H9 (cell line): Measurements from ENCODE around the gene SLC25A3. TPM values are rescaled to one million over a fixed set of nuclear protein-coding genes. Genes with fewer than 3 reads are reported as not detected.

Experiments
- DNase-seq: peaks from one replicate; pipeline ENCODE4 v3.0.0-alpha.2; 2017
- H2AFZ ChIP-seq: one replicate; pipeline ENCODE4 v1.6.1; 2013; ENCODE audit warnings: mild to moderate bottlenecking, low read length, control low read depth, moderate library complexity
- H2AK5ac ChIP-seq: 2 replicates; pipeline ENCODE4 v1.6.1; 2013; ENCODE audit warnings: low read length, control low read depth, mixed read lengths; ENCODE audit not compliant: insufficient read length
- H2BK120ac ChIP-seq: one replicate; pipeline ENCODE4 v1.6.1; 2013; ENCODE audit warnings: low read depth, mild to moderate bottlenecking, low read length, control low read depth, inconsistent platforms; ENCODE audit not compliant: poor library complexity, severe bottlenecking
- H2BK12ac ChIP-seq: 2 replicates; pipeline ENCODE4 v1.6.1; 2013; ENCODE audit warnings: low read length, control low read depth, mixed read lengths, low read depth; ENCODE audit not compliant: insufficient read length
- H2BK15ac ChIP-seq: 2 replicates; pipeline ENCODE4 v1.6.1; 2013; ENCODE audit warnings: low read depth, low read length, control low read depth
- H2BK20ac ChIP-seq: one replicate; pipeline ENCODE4 v1.6.1; 2013; ENCODE audit warnings: low read depth, mild to moderate bottlenecking, low read length, control low read depth, inconsistent platforms; ENCODE audit not compliant: poor library complexity, severe bottlenecking
- H2BK5ac ChIP-seq: 2 replicates; pipeline ENCODE4 v1.6.1; 2013; ENCODE audit warnings: low read length, control low read depth, mixed read lengths; ENCODE audit not compliant: insufficient read length
- H3K14ac ChIP-seq: 2 replicates; pipeline ENCODE4 v1.6.1; 2013; ENCODE audit warnings: low read length, control low read depth; ENCODE audit not compliant: insufficient read depth
- H3K18ac ChIP-seq: 2 replicates; pipeline ENCODE4 v1.6.1; 2013; ENCODE audit warnings: low read depth, mild to moderate bottlenecking, mixed read lengths, low read length, control low read depth; ENCODE audit not compliant: insufficient read length
- H3K23ac ChIP-seq: 2 replicates; pipeline ENCODE4 v1.6.1; 2013; ENCODE audit warnings: low read length, control low read depth, mixed read lengths, low read depth; ENCODE audit not compliant: insufficient read length
- H3K23me2 ChIP-seq: 2 replicates; pipeline ENCODE4 v1.6.1; 2013; ENCODE audit warnings: low read depth, mild to moderate bottlenecking, mixed read lengths, low read length, control low read depth; ENCODE audit not compliant: insufficient read length, poor library complexity, severe bottlenecking
- H3K27ac ChIP-seq: 2 replicates; pipeline ENCODE4 v1.5.1; 2013; ENCODE audit warnings: low read length, control low read depth, mixed read lengths, low read depth; ENCODE audit not compliant: insufficient read length
- H3K27me3 ChIP-seq: 2 replicates; pipeline ENCODE4 v1.6.1; 2013; ENCODE audit warnings: low read length, control low read depth, inconsistent platforms; ENCODE audit not compliant: insufficient read depth
- H3K4ac ChIP-seq: 2 replicates; pipeline ENCODE4 v1.6.1; 2013; ENCODE audit warnings: low read depth, mild to moderate bottlenecking, control low read depth, inconsistent platforms, low read length, moderate library complexity
- H3K4me1 ChIP-seq: 2 replicates; pipeline ENCODE4 v1.6.1; 2013; ENCODE audit warnings: low read length, control low read depth, inconsistent platforms; ENCODE audit not compliant: insufficient read depth
- H3K4me2 ChIP-seq: 2 replicates; pipeline ENCODE4 v1.6.1; 2013; ENCODE audit warnings: low read length, control low read depth, mixed read lengths; ENCODE audit not compliant: insufficient read length, insufficient read depth
- H3K56ac ChIP-seq: 2 replicates; pipeline ENCODE4 v1.6.1; 2013; ENCODE audit warnings: low read depth, mild to moderate bottlenecking, mixed read lengths, low read length, control low read depth; ENCODE audit not compliant: insufficient read length
- H3K79me1 ChIP-seq: 2 replicates; pipeline ENCODE4 v1.6.1; 2013; ENCODE audit warnings: low read depth, mild to moderate bottlenecking, moderate library complexity, low read length, control low read depth, inconsistent platforms; ENCODE audit not compliant: insufficient read depth, poor library complexity, severe bottlenecking
- H3K79me2 ChIP-seq: 2 replicates; pipeline ENCODE4 v1.6.1; 2013; ENCODE audit warnings: low read length, control low read depth, inconsistent platforms; ENCODE audit not compliant: insufficient read depth
- H3K9ac ChIP-seq: 2 replicates; pipeline ENCODE4 v1.6.1; 2013; ENCODE audit warnings: low read length, control low read depth, mixed read lengths; ENCODE audit not compliant: insufficient read length; ENCODE audit errors: extremely low read depth
- H3K9me3 ChIP-seq: one replicate; pipeline ENCODE4 v1.6.1; 2013; ENCODE audit warnings: low read depth, low read length, inconsistent platforms; ENCODE audit not compliant: control insufficient read depth
- H3T11ph ChIP-seq: one replicate; pipeline ENCODE4 v1.6.1; 2013; ENCODE audit warnings: mild to moderate bottlenecking, low read length, control low read depth, inconsistent platforms
- H4K20me1 ChIP-seq: one replicate; pipeline ENCODE4 v1.6.1; 2013; ENCODE audit not compliant: control insufficient read depth, insufficient read length, insufficient read depth
- H4K5ac ChIP-seq: 2 replicates; pipeline ENCODE4 v1.6.1; 2013; ENCODE audit warnings: low read depth, mild to moderate bottlenecking, mixed read lengths, low read length, control low read depth; ENCODE audit not compliant: insufficient read length
- H4K8ac ChIP-seq: replicated peaks from 2 replicates; pipeline ENCODE4 v1.6.1; 2013; ENCODE audit warnings: low read length, control low read depth, mixed read lengths, low read depth; ENCODE audit not compliant: insufficient read length
- H4K91ac ChIP-seq: 2 replicates; pipeline ENCODE4 v1.6.1; 2013; ENCODE audit warnings: low read depth, mild to moderate bottlenecking, moderate library complexity, mixed read lengths, low read length, control low read depth; ENCODE audit not compliant: insufficient read length
- H3K27ac Mint-ChIP-seq, 3 experiments: 2 replicates in 2 of 3; 3 replicates in 1 of 3; pipeline ENCODE4 v1.8.0; 2020 to 2021; ENCODE audit warnings: mixed read lengths in 3 of 3, mild to moderate bottlenecking in 1 of 3, moderate library complexity in 1 of 3
- H3K27me3 Mint-ChIP-seq: 2 replicates; pipeline ENCODE4 v1.8.0; 2021; ENCODE audit warnings: low read depth, mild to moderate bottlenecking, moderate library complexity, mixed read lengths
- H3K36me3 Mint-ChIP-seq, 3 experiments: 2 replicates in 2 of 3; 3 replicates in 1 of 3; pipeline ENCODE4 v1.8.0; 2020 to 2021; ENCODE audit warnings: low read depth in 3 of 3, mixed read lengths in 3 of 3; ENCODE audit not compliant: insufficient read depth in 1 of 3
- H3K4me1 Mint-ChIP-seq, 2 experiments: 2 replicates each; pipeline ENCODE4 v1.8.0; 2020; ENCODE audit warnings: mixed read lengths in 2 of 2
- H3K4me3 Mint-ChIP-seq, 2 experiments: 2 replicates in 1 of 2; 3 replicates in 1 of 2; pipeline ENCODE4 v1.8.0; 2020 to 2021; ENCODE audit warnings: mild to moderate bottlenecking in 2 of 2, mixed read lengths in 2 of 2, moderate library complexity in 1 of 2
- H3K9me3 Mint-ChIP-seq, 2 experiments: 2 replicates in 1 of 2; 3 replicates in 1 of 2; pipeline ENCODE4 v1.8.0; 2020; ENCODE audit warnings: mild to moderate bottlenecking in 2 of 2, mixed read lengths in 2 of 2, moderate library complexity in 1 of 2
- WGBS: extraction: QIAGEN DNeasy Blood & Tissue Kit; methylation state at CpG from one replicate; pipeline ENCODE4 v1.1.7; 2013; ENCODE audit warnings: missing lambda C conversion rate, low lambda C conversion rate, mixed read lengths; ENCODE audit not compliant: insufficient read length; ENCODE audit errors: extremely low coverage; 5-methylcytosine and 5-hydroxymethylcytosine counted together
- total RNA-seq: library from RNA; stranded (reverse); gene quantifications from 2 replicates; pipeline ENCODE4 v1.2.1, GENCODE V29; 2021
- TF ChIP-seq, protein P1 (sequence below): fragments of 200-600 bp; sonication (generic); conservative IDR thresholded peaks from 3 replicates; pipeline ENCODE4 v1.8.0; 2021; ENCODE audit warnings: antibody characterized with exemption, mild to moderate bottlenecking

Gene SLC25A3
- total RNA-seq, 1 experiment from 2014 or later = 673 TPM

GRCh38 chr12:98579835-98580234 lies 13.7 kb upstream of the SLC25A3 start:
- Histone ChIP-seq H2BK120ac (no peak overlapping the region), H3K56ac (no peak overlapping the region), H2BK20ac (no peak overlapping the region), H4K8ac (no peak overlapping the region), H2AK5ac (no peak overlapping the region), H2AFZ (no peak overlapping the region), H2BK5ac (no peak overlapping the region), H3K18ac (no peak overlapping the region), H2BK12ac (no peak overlapping the region), H3T11ph (no peak overlapping the region), H3K79me1 (no peaks in the 10 kb centered on the region), H3K79me2 (no peaks in the 10 kb centered on the region), H3K4ac (no peak overlapping the region), H4K20me1 (no peaks in the 10 kb centered on the region), H3K27me3 (no peaks in the 10 kb centered on the region; the same call in 1 of the 2 replicates), H3K23me2 (no peaks in the 10 kb centered on the region), H4K5ac (no peak overlapping the region), H3K4me1 (no peaks in the 10 kb centered on the region), H3K14ac (no peak overlapping the region), H3K23ac (no peak overlapping the region), H4K91ac (no peak overlapping the region), H3K27ac (no peak overlapping the region), H3K9ac (no peak overlapping the region), H3K9me3 (no peaks in the 10 kb centered on the region), H3K4me2 (no peak overlapping the region), H2BK15ac (no peak overlapping the region)
- no peaks in the 10 kb centered on the region for H3K36me3 Mint-ChIP-seq
- no peaks in the 10 kb centered on the region for H3K4me1 Mint-ChIP-seq
- no peak for DNase-seq
- TF ChIP-seq, protein P1, sequence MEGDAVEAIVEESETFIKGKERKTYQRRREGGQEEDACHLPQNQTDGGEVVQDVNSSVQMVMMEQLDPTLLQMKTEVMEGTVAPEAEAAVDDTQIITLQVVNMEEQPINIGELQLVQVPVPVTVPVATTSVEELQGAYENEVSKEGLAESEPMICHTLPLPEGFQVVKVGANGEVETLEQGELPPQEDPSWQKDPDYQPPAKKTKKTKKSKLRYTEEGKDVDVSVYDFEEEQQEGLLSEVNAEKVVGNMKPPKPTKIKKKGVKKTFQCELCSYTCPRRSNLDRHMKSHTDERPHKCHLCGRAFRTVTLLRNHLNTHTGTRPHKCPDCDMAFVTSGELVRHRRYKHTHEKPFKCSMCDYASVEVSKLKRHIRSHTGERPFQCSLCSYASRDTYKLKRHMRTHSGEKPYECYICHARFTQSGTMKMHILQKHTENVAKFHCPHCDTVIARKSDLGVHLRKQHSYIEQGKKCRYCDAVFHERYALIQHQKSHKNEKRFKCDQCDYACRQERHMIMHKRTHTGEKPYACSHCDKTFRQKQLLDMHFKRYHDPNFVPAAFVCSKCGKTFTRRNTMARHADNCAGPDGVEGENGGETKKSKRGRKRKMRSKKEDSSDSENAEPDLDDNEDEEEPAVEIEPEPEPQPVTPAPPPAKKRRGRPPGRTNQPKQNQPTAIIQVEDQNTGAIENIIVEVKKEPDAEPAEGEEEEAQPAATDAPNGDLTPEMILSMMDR = no peak
- no peaks in the 10 kb centered on the region for H3K9me3 Mint-ChIP-seq
- WGBS = no CpG with 5 or more reads among the region's 3 CpGs
- no peaks in the 10 kb centered on the region; the same call in 1 of the 2 replicates for H3K27me3 Mint-ChIP-seq
- H3K4me3 Mint-ChIP-seq = no peak overlapping the region
- H3K27ac Mint-ChIP-seq = no peak overlapping the region
